Gastroesophageal sphincter (tissue), 4 donors: ENCODE measurements around the gene TLR6. TPM values are rescaled to one million over a fixed set of nuclear protein-coding genes. Genes with fewer than 3 reads are reported as not detected.

Source experiments
- ATAC-seq: fragments of 150-250 bp; one replicate; pipeline ENCODE4 v1.9.1; 2016; ENCODE audit warnings: mild to moderate bottlenecking, moderate library complexity
- H3K27ac ChIP-seq, 4 donors: fragments of 200-600 bp; sonication (generic) in 3 of 4; 1 replicate in 3 of 4; 2 replicates in 1 of 4; pipeline ENCODE4 v1.5.1; 2016 to 2019
- H3K27me3 ChIP-seq: fragments of 200-600 bp; sonication (generic); one replicate; pipeline ENCODE4 v1.5.1; 2019
- H3K36me3 ChIP-seq, 2 donors: fragments of 200-600 bp; sonication (generic); one replicate each; pipeline ENCODE4 v1.5.1; 2019; ENCODE audit warnings: control low read depth in 1 of 2
- H3K4me1 ChIP-seq, 3 donors: fragments of 200-600 bp; sonication (generic); 1 replicate in 2 of 3; 2 replicates in 1 of 3; pipeline ENCODE4 v1.5.1; 2016 to 2019; ENCODE audit warnings: control low read depth in 2 of 3
- H3K4me3 ChIP-seq, 2 donors: fragments of 200-600 bp; sonication (generic); one replicate each; pipeline ENCODE4 v1.5.1; 2019; ENCODE audit warnings: mild to moderate bottlenecking in 1 of 2, moderate library complexity in 1 of 2
- H3K9me3 ChIP-seq, 3 donors: fragments of 200-600 bp; sonication (generic); one replicate each; pipeline ENCODE4 v1.5.1; 2017 to 2019; ENCODE audit warnings: control low read depth in 2 of 3
- CTCF ChIP-seq, 4 experiments: fragments of 200-600 bp in 2 of 4; fragments of 450-650 bp in 2 of 4; sonication (generic) in 1 of 4; IDR thresholded peaks; one replicate each; pipeline ENCODE4 v1.5.1; 2017 to 2019; ENCODE audit warnings: antibody characterized with exemption in 4 of 4, mild to moderate bottlenecking in 2 of 4, moderate library complexity in 2 of 4
- EP300 ChIP-seq: sonication (generic); formaldehyde crosslinking; IDR thresholded peaks from one replicate; pipeline ENCODE4 v1.6.1; 2017; ENCODE audit warnings: antibody characterized with exemption, mild to moderate bottlenecking
- POLR2A ChIP-seq, 2 donors: fragments of 450-650 bp; IDR thresholded peaks; one replicate each; pipeline ENCODE4 v1.6.1; 2017; ENCODE audit warnings: antibody characterized with exemption in 2 of 2, mild to moderate bottlenecking in 2 of 2, moderate library complexity in 1 of 2
- POLR2AphosphoS5 ChIP-seq: sonication (generic); formaldehyde crosslinking; IDR thresholded peaks from one replicate; pipeline ENCODE4 v1.6.1; 2017; ENCODE audit warnings: antibody characterized with exemption
- WGBS, 2 donors: methylation state at CpG; one replicate each; pipeline ENCODE4 v1.1.5; 2018; ENCODE audit warnings: low coverage in 1 of 2; 5-methylcytosine and 5-hydroxymethylcytosine counted together
- total RNA-seq, 4 donors: library from RNA; depleted of rRNA; stranded (reverse); fragments of >200 nt; gene quantifications; one replicate each; pipeline ENCODE4 v1.1.0, GENCODE V29; 2016

TLR6 gene
- total RNA-seq, 4 donors from 2014 or later: 1.4 to 2.4 (median 2.0) TPM

- Histone ChIP-seq H3K36me3 (peaks cover 0 to 18% of the 10 kb centered on the region in 2 donors), H3K27ac (peak overlapping the region; percentile 62 to 78 (median 68)), H3K4me1 (peaks cover 0 to 33% (median 3%) of the 10 kb centered on the region in 3 donors), H3K27me3 (no peaks in the 10 kb centered on the region), H3K9me3 (no peaks in the 10 kb centered on the region), H3K4me3 (peak overlapping the region; percentile 35 to 55)
- TF ChIP-seq CTCF (IDR thresholded peaks at IDR 0.05) (no peak), POLR2A (IDR thresholded peaks at IDR 0.05) (no peak), EP300 (no peak), POLR2AphosphoS5 (no peak)
- 10 to 13% methylated on average over 5 of the region's 6 CpGs for WGBS, 2 donors
- ATAC-seq: peak; percentile 29
These were observed 52.6 kb downstream of the TLR6 start for GRCh38 chr4:38803833-38804653.

GRCh38 chr4:38802561-38803355, 53.9 kb downstream of the TLR6 start:
- peaks cover 0 to 6% (median 0%) of the 10 kb centered on the region in 3 donors for H3K9me3 ChIP-seq
- H3K4me1 ChIP-seq: peaks cover 0 to 33% (median 3%) of the 10 kb centered on the region in 3 donors
- peaks cover 4 to 31% of the 10 kb centered on the region in 2 donors for H3K36me3 ChIP-seq
- WGBS, 2 donors: 81 to 95% methylated on average over 12 to 14 of the region's 15 CpGs
- ATAC-seq: no peak
- H3K4me3 ChIP-seq: peak overlapping the region in 1 of 2 donors; percentile 1
- TF ChIP-seq EP300 (no peak), POLR2AphosphoS5 (no peak), CTCF (IDR thresholded peaks at IDR 0.05) (no peak), POLR2A (IDR thresholded peaks at IDR 0.05) (no peak)
- H3K27me3 ChIP-seq: no peaks in the 10 kb centered on the region
- H3K27ac ChIP-seq: no peak overlapping the region

- Histone ChIP-seq H3K27ac (no peak overlapping the region), H3K4me3 (no peak overlapping the region), H3K4me1 (peaks cover 0 to 31% (median 3%) of the 10 kb centered on the region in 3 donors), H3K27me3 (no peaks in the 10 kb centered on the region), H3K9me3 (peaks cover 0 to 6% (median 0%) of the 10 kb centered on the region in 3 donors), H3K36me3 (peaks cover 4 to 35% of the 10 kb centered on the region in 2 donors)
- ATAC-seq: no peak
- no peak for TF ChIP-seq EP300
- TF ChIP-seq POLR2AphosphoS5: no peak
- no peak for TF ChIP-seq POLR2A (IDR thresholded peaks at IDR 0.05)
- TF ChIP-seq CTCF (IDR thresholded peaks at IDR 0.05): no peak
- WGBS, 2 donors: 95 to 96% methylated on average over 3 of the region's 3 CpGs
These were observed 55.6 kb downstream of the TLR6 start for GRCh38 chr4:38800961-38801450.

- Histone ChIP-seq H3K4me3 (no peak overlapping the region), H3K9me3 (peaks cover 0 to 6% (median 0%) of the 10 kb centered on the region in 3 donors), H3K27ac (no peak overlapping the region), H3K27me3 (no peaks in the 10 kb centered on the region), H3K36me3 (peaks cover 4 to 35% of the 10 kb centered on the region in 2 donors), H3K4me1 (peaks cover 0 to 24% (median 3%) of the 10 kb centered on the region in 3 donors)
- WGBS, 2 donors: 86 to 91% methylated on average over 2 of the region's 2 CpGs
- no peak for ATAC-seq
- TF ChIP-seq POLR2A (IDR thresholded peaks at IDR 0.05) (no peak), POLR2AphosphoS5 (no peak), CTCF (IDR thresholded peaks at IDR 0.05) (no peak)
These were observed 56.3 kb downstream of the TLR6 start for GRCh38 chr4:38800366-38800765.
